HG03460 (cell line): ENCODE results near the gene REEP1.

ENCODE experiments used
- ATAC-seq: cut with Tn5 transposase; IDR thresholded peaks from one replicate; pipeline ENCODE4 v1.9.1; 2021; ENCODE audit not compliant: unreplicated experiment

REEP1 gene, protein sequence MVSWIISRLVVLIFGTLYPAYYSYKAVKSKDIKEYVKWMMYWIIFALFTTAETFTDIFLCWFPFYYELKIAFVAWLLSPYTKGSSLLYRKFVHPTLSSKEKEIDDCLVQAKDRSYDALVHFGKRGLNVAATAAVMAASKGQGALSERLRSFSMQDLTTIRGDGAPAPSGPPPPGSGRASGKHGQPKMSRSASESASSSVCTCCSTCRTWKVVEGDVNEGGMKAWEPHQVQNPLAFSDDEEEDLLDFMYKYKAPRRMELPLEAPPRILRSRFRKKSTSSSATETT

GRCh38 chr2:86337244-86337835, at the start of gene REEP1:
TSS of gene REEP1 (minus strand) at chr2:86337626. CDS start at chr2:86337510, 116 bp downstream.
- no peak for ATAC-seq

- ATAC-seq: no peak
Observed at GRCh38 chr2:86383844-86384243, 46.4 kb upstream of the REEP1 start.

DNA sequence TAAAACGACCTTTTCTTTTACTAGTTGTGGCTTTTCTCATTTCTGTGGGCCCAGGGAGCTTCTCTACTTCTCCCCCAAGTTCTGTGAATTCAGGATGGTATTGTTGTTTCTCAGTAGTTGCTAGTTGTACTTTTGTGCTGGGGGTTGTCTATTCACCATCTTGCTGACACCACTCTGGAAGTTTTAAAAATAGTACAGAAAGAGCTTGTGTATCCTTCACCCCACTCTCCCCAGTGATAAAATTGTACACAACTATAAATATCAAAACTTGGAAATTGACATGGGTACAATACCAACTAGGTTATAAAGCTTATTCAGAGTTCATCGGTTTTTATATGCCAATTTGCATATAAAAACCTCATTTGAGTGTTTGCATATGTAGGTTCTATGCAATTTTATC, 45.3 kb upstream of the REEP1 start:
- ATAC-seq: no peak

- ATAC-seq: no peak
Observed at GRCh38 chr2:86382108-86382507, 44.7 kb upstream of the REEP1 start.

- ATAC-seq: no peak
Observed at GRCh38 chr2:86378469-86378868, 41.0 kb upstream of the REEP1 start.

GRCh38 chr2:86375623-86376022, 38.2 kb upstream of the REEP1 start:
- ATAC-seq: no peak

GRCh38 chr2:86372641-86373502, 35.4 kb upstream of the REEP1 start:
- ATAC-seq: no peak

DNA sequence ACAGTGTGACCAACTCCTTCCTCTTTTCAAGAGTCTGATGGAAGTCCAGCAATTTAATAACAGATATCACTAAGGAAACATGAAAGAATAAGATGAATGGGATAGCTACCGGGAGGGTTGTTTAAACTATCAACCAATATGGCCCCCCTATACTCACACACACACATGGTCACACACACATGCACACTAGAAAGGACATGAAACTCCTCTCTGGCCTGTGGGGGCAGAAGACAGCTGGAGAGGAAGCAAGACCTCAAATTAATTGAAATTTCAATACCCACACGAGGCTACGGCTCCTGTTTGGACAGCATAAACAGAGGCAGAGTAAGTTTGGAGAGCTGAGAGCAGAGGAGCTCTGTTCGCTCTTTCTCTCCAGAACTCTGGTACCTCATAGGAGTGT, 34.7 kb upstream of the REEP1 start:
- ATAC-seq: no peak

- ATAC-seq: no peak
Observed at GRCh38 chr2:86371527-86371926, 34.1 kb upstream of the REEP1 start.

DNA sequence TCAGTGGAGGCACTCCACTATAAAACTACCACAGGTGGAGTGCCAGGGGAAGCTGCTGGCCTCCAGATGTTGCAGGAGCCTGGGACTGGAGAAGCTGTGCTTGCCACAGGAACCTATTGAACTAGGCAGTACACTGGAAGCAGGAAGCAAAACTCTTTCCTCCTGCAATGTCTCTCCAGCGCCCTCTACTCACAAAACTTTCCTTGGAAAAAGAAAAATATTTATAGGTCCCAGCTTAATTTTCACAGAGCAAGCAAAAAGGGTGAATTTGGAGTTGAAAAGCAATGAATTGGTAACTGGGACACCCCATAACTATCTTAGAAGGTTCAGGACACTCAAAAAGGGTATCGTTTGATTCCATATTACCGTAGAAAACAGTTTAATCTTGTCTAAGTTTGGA, 33.2 kb upstream of the REEP1 start:
- no peak for ATAC-seq

GRCh38 chr2:86368161-86368824, 30.9 kb upstream of the REEP1 start:
- ATAC-seq: no peak

- ATAC-seq: no peak
Observed at GRCh38 chr2:86367499-86367777, 30.0 kb upstream of the REEP1 start.

GRCh38 chr2:86366651-86367498, 29.4 kb upstream of the REEP1 start:
- no peak for ATAC-seq

DNA sequence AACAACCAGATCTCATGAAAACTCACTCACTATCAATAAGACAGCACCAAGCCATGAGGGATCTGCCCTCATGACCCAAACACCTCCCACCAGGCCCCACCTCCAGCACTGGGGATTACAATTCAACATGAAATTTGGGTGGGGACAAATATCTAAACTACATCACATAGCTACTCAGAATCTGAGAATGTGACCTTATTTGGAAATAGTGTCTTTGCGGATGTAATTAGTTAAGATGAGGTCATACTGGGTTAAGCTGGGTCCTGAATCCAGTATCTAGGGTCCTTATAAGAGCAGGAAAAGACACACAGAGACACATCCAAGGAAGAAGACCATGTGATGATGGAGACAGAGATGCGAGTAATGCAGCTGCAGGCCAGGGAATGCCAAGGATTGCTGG, 27.5 kb upstream of the REEP1 start:
- ATAC-seq: no peak

DNA sequence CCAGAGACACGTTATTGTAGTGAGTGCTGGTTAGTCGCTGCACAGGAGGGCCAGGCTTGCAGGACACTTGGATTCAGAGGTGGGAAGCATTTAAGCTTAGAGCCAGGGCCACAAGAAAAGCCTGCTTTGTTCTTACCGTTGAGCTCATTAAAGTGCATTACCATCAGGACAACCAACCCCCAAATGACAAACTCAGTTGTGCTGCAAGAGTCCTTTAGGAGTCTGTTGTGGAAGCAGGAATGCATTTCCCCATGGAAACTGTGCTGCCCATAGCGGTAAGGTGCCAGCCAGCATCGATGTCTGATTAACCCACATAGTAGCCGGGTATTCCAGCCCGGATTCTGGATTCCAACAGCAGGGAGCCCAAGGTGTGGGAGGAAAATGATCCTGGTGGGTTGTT, 23.4 kb upstream of the REEP1 start:
- no peak for ATAC-seq

DNA sequence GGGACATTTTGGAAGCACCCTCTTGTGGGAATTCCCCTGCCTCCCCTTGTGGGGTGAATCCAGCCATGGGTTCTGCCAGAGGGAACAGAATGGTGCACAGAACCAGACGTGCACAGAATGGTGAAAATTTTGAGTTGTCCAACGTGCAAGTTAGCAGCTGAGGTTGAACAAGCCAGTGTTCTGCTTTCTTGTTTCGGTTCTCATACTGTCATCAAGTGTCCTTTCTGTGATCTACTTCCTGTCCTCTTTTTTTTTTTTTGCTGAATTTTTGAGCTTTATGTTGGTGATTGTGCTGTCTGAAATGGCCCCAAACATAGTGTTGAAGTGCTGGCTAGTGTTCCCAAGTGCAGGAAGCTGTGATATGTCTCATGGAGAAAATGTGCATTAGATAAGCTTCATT, 21.5 kb upstream of the REEP1 start:
- ATAC-seq: no peak

GRCh38 chr2:86357392-86357963, 20.1 kb upstream of the REEP1 start:
- no peak for ATAC-seq

GRCh38 chr2:86352727-86353221, 15.3 kb upstream of the REEP1 start:
- ATAC-seq: no peak

DNA sequence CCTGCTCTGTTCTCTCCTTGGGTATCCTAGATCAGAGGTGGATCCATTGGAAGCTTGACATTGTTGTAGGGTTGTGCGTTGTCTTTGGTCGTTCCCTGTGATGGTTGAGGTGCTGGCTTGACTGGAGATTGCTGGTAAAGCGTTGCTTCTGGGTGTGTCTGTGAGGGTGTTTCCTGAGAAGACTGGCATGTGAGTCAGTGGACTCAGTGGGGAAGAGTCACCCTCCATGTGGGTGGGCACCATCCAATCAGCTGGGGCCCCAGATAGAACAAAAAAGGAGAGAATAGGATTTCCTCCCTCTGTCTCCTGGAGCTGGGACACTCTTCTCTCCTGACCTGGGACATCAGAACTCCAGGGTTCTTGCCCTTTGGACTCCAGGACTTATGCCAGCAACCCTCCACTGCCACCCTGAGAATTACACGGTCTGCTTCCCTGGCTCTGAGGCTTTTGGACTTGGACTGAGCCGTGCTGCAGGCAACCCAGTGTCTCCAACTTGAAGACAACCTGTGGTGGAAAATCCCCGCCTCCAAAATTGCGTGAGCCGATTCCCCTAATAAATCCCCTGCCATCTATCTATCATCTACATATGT, 14.8 kb upstream of the REEP1 start:
- no peak for ATAC-seq

- ATAC-seq: no peak
Observed at GRCh38 chr2:86350751-86351150, 13.3 kb upstream of the REEP1 start.
